Endothelial cell (in vitro differentiated cells): ENCODE measurements around the gene MYLK3. TPM values are rescaled to one million over a fixed set of nuclear protein-coding genes. Genes with fewer than 3 reads are reported as not detected.

Experiments used
- DNase-seq: peaks from one replicate; pipeline ENCODE4 v3.0.0; 2021; ENCODE audit warnings: low spot score
- H3K27ac Mint-ChIP-seq: one replicate; pipeline ENCODE4 v1.8.0; 2021; ENCODE audit warnings: mixed read lengths, inconsistent platforms; ENCODE audit not compliant: unreplicated experiment
- H3K27me3 Mint-ChIP-seq: one replicate; pipeline ENCODE4 v1.8.0; 2021; ENCODE audit warnings: mild to moderate bottlenecking, moderate library complexity, mixed read lengths, inconsistent platforms; ENCODE audit not compliant: unreplicated experiment
- H3K36me3 Mint-ChIP-seq: one replicate; pipeline ENCODE4 v1.8.0; 2021; ENCODE audit warnings: mild to moderate bottlenecking, low read depth, mixed read lengths, inconsistent platforms; ENCODE audit not compliant: unreplicated experiment
- H3K4me1 Mint-ChIP-seq: one replicate; pipeline ENCODE4 v1.8.0; 2021; ENCODE audit warnings: mild to moderate bottlenecking, mixed read lengths, inconsistent platforms; ENCODE audit not compliant: unreplicated experiment
- H3K4me3 Mint-ChIP-seq: one replicate; pipeline ENCODE4 v1.8.0; 2021; ENCODE audit warnings: mild to moderate bottlenecking, mixed read lengths, inconsistent platforms; ENCODE audit not compliant: unreplicated experiment
- H3K9me3 Mint-ChIP-seq: one replicate; pipeline ENCODE4 v1.8.0; 2021; ENCODE audit warnings: mixed read lengths, inconsistent platforms; ENCODE audit not compliant: unreplicated experiment
- total RNA-seq: library from RNA; stranded (reverse); fragmentation: NEBNext Ultra II Directional; extraction: Animal tissue kit (Norgen Biotek cat#: 25700); gene quantifications from one replicate; pipeline ENCODE4 v1.2.1, GENCODE V29; 2021; ENCODE audit not compliant: unreplicated experiment
- TF ChIP-seq, protein P1 (sequence below): fragments of 200-600 bp; sonication (generic); IDR thresholded peaks from one replicate; pipeline ENCODE4 v1.5.0; 2021; ENCODE audit warnings: antibody characterized with exemption; ENCODE audit not compliant: unreplicated experiment

Gene MYLK3
- total RNA-seq, 1 donor from 2014 or later: 0.95 TPM

DNA sequence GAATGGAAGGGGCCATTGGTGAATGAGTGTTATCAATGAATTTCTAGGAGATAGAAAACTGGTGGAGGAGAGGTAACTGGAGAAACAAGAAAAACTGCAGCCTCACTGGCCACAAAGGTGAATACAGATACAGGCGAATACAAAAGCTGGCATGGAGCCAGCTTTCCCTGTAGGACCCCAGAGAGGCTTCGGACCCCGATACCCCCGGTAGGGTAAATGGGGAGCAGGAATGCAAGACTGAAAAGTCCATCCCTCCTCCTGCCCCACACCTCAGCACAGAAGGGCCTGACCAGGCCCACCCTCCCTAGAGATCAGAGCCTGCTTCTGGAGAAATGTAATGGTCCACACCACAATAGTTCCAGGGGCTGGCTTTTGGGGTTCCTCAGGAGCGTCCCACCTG, 4.9 kb upstream of the MYLK3 start:
- TF ChIP-seq, protein P1, sequence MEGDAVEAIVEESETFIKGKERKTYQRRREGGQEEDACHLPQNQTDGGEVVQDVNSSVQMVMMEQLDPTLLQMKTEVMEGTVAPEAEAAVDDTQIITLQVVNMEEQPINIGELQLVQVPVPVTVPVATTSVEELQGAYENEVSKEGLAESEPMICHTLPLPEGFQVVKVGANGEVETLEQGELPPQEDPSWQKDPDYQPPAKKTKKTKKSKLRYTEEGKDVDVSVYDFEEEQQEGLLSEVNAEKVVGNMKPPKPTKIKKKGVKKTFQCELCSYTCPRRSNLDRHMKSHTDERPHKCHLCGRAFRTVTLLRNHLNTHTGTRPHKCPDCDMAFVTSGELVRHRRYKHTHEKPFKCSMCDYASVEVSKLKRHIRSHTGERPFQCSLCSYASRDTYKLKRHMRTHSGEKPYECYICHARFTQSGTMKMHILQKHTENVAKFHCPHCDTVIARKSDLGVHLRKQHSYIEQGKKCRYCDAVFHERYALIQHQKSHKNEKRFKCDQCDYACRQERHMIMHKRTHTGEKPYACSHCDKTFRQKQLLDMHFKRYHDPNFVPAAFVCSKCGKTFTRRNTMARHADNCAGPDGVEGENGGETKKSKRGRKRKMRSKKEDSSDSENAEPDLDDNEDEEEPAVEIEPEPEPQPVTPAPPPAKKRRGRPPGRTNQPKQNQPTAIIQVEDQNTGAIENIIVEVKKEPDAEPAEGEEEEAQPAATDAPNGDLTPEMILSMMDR: no peak
- no peak for DNase-seq
- H3K36me3 Mint-ChIP-seq: no peaks in the 10 kb centered on the region
- no peak overlapping the region for H3K27ac Mint-ChIP-seq
- peaks cover 7% of the 10 kb centered on the region for H3K4me1 Mint-ChIP-seq
- H3K27me3 Mint-ChIP-seq: peaks cover 5% of the 10 kb centered on the region
- H3K4me3 Mint-ChIP-seq: no peak overlapping the region
- H3K9me3 Mint-ChIP-seq: no peaks in the 10 kb centered on the region

DNA sequence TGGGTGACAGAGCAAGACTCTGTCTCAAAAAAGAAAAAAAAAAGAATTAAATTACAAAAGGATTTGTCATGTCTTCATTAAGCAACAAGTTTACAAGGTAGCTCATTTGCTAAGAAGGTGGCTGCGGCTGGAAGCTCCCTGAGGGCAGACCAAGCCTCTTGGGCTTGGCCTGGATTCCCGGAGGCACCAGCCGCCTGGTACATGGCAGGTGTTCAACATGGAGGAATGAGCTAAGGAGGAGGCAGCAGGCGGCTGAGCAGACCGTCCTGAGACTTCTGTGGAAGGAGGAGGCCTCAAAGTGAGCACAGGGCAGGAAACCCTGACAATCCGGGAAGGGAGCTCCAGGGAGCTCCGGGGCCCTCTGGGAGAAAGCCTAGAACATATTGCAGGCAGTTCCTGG, 3.2 kb upstream of the MYLK3 start:
- peaks cover 4% of the 10 kb centered on the region for H3K4me1 Mint-ChIP-seq
- H3K27me3 Mint-ChIP-seq: peaks cover 3% of the 10 kb centered on the region
- H3K9me3 Mint-ChIP-seq: no peaks in the 10 kb centered on the region
- no peak for DNase-seq
- TF ChIP-seq, protein P1: no peak
- no peak overlapping the region for H3K4me3 Mint-ChIP-seq
- no peak overlapping the region for H3K27ac Mint-ChIP-seq
- no peaks in the 10 kb centered on the region for H3K36me3 Mint-ChIP-seq

DNA sequence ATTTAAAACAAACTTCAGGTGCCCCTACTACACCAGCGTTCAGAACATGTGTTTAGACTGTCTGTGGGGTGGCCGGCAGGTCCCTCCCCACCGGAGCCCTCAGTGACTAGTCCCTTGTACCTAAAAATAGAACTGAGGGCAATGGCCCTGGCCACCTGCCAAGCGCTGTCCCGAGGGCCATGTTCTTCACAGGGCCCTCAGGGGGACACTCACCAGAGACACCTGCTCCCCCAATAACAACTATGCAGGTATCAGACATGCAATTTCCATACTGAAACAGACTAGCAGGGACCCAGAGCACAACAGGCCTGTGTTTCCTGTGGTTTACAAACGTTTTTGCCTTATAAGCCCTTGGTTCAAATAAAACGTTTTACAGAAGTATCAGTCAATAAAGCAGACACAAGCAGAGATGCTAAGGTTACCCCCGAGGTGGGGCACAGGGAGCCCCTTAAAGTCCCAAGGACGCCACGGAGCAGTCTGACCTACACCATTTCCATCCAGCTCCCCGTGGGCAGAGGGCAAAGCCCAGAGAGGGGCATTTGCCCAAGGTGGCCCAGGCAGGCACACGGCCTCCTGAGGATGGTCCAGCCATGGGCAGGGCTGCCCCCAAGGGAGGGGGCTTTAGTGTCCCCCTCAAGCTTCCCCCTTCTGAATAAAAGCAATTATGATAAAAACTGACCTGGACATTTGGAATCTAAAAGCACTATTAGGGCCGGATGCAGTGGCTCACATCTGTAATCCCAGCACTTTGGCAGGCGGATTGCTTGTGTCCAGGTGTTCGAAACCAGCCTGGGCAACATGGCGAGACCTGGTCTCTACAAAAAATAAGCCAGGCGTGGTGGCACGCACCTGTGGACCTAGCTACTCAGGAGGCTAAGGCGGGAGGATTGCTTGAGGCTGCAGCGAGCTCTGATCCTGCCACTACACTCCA, 896 bp upstream of the MYLK3 start:
- TF ChIP-seq, protein P1: no peak
- Mint-ChIP-seq H3K4me3 (no peak overlapping the region), H3K36me3 (no peaks in the 10 kb centered on the region), H3K4me1 (peaks cover 4% of the 10 kb centered on the region), H3K9me3 (no peaks in the 10 kb centered on the region), H3K27me3 (peaks cover 3% of the 10 kb centered on the region), H3K27ac (peak overlapping the region; percentile 53)
- no peak for DNase-seq

DNA sequence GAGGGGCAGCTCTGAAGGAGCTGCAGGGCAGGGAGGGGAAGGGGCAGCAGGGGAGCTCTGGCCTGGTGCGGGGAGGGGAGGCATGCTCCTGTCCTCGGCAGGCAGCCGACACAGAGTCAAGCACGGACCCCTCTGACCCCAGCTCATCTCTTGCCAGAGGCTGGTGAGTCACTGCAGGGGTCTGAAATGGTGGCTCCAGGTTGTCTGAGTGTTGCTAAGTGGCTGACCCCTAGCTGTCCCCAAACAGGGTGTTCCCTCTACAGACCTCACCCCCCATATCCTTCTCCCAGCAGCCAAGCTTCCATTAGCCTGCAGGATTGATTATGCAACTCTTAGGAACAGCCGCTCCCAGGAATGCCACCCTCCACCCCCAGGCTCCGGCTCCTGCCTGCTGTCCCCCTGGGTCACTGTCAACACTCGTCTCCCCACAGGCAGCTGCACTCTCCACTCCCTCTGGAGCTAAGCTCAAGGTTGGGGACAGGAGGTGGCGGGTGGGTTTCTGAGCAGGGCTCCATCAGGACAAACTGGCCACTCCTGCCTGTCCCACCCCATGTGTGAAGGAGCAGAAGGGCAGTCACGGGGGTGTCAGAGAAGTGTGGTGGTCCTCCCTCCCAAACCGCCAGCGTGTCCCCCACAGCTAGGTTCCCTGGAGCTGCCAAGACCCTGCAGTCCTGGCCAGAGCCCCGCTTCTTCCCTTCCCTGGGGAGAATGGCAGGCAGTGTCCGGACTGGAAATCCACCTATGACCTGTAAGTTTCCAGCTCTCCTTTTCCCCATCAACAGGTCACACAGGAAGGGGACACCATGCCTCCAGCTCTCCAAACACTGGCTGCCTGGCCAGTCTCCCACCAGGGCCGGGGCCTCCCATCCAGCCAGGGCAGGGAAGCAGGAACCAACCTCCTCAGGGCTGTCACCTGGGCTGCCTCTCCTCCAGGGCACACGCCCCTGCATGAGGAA, 1.0 kb downstream of the MYLK3 start:
- H3K36me3 Mint-ChIP-seq: no peaks in the 10 kb centered on the region
- H3K27me3 Mint-ChIP-seq: peaks cover 3% of the 10 kb centered on the region
- H3K27ac Mint-ChIP-seq: no peak overlapping the region
- no peak for DNase-seq
- no peaks in the 10 kb centered on the region for H3K9me3 Mint-ChIP-seq
- H3K4me1 Mint-ChIP-seq: peaks cover 15% of the 10 kb centered on the region
- H3K4me3 Mint-ChIP-seq: no peak overlapping the region
- TF ChIP-seq, protein P1: no peak
